ENCODE data around the gene ZNF20.

Gene ZNF20

DNA sequence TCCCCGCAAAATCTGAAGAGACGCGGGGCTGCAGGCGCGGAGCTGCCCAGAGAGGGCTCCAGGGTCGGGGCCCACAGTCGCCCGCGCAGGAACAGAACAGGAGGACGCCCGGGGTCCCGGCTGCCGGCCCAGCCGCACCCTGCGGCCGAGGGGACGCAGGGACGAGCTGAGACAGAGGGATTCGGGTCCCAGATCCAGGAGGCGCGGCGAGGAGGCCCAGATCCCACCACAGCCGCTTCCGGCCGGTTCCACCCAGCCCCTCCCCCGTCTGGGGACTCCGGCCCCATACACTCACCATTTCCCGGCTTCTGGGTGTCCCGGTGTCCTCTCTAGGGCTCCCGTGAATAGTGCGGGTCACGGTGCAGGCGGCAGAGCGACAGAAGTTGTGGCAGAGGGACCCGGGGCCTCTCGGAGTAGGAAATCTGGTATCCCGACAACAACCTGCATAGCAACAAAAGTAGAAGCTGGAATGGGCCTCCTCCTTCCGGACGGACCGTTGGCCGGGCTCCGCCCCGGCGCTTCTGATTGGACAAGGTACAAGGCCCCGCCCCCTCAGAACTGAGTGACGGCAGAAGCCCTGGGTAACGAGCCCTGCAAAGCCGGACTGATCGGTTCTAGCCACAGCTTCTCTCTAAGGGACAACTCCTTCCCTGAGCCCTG is at the start of gene ZNF20:
ZNF20 (minus strand) TSS at position 466 of the 660 bp plus-strand sequence; CDS start at position 298, 168 bp downstream.
- peak; percentile 10 for DNase-seq

DNA sequence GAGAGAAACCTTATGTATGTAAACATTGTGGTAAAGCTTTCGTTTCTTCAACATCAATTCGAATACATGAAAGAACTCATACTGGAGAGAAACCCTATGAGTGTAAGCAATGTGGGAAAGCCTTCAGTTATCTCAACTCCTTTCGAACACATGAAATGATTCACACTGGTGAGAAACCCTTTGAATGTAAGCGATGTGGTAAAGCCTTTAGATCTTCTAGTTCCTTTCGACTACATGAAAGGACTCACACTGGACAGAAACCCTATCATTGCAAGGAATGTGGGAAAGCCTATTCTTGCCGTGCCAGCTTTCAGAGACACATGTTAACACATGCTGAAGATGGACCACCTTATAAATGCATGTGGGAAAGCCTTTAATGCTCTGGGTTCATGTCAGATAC is 47.5 kb upstream of the ZNF20 start:
- no peak for DNase-seq

DNA sequence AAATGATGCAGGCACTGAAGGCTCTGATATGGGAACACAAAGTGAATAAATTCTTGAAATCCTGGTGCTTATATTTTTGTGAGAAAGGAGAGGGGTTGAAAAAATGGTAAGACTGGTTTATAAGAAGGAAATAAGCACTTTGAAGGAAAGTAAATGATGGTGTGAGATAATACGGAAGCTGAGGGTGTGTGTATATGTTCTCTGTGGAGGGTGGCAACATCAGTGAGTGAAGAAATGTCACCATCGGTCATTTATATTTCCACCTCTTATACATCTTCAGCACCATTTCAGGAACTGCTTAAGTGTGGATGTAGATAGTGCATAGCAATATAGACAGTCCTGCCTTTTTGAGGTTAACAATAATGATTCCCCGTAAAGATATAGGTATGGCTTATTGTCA is 40.2 kb upstream of the ZNF20 start:
- DNase-seq = no peak

- DNase-seq = no peak
Observed at GRCh38 chr19:12166626-12167025, 26.5 kb upstream of the ZNF20 start.

DNA sequence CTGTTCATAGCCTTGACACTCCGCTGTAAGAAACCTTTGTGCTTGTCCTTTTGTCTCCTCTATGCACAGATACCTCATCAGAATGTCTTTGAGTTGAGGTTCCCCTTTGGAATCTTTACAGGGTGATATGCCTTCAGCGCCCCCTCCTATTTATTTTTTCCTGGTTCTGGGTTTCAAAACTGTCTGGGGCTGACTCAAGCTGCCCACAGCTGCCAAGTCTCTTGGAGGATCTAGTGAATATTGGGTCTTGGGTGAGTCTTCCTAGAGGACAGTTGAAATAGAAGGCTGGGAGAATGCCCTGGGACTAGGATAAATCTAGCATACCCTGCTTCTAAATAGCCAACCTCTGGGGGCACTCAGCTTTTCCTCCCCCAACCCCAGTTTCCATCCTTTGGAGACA is 23.7 kb upstream of the ZNF20 start:
- DNase-seq = no peak

GRCh38 chr19:12162882-12163806 is 23.0 kb upstream of the ZNF20 start, which contains the start of gene ZNF136:
TSS of gene ZNF136 (plus strand) at chr19:12163096. CDS start at chr19:12163204, 108 bp downstream.
- DNase-seq = peak; percentile 85

DNA sequence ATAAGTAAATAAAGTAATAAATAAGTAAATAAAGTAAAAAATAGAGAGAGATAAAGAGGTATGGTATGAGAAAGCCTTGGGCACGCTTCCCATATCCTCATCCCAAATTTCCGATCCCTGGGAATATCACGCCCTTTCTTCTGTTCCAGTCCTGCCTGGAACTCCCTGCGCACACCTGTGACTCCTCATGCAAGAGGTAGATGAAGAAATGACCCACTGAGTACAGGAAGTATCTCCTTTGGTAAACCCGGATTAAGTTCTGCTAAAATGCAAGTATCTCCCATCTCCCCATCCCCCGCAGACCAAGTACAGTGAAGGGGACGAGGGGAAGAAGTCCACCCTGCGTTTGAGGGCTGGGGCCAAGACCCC is 22.3 kb upstream of the ZNF20 start:
- DNase-seq = no peak

GRCh38 chr19:12159773-12160414 is 19.7 kb upstream of the ZNF20 start:
- DNase-seq = no peak

DNA sequence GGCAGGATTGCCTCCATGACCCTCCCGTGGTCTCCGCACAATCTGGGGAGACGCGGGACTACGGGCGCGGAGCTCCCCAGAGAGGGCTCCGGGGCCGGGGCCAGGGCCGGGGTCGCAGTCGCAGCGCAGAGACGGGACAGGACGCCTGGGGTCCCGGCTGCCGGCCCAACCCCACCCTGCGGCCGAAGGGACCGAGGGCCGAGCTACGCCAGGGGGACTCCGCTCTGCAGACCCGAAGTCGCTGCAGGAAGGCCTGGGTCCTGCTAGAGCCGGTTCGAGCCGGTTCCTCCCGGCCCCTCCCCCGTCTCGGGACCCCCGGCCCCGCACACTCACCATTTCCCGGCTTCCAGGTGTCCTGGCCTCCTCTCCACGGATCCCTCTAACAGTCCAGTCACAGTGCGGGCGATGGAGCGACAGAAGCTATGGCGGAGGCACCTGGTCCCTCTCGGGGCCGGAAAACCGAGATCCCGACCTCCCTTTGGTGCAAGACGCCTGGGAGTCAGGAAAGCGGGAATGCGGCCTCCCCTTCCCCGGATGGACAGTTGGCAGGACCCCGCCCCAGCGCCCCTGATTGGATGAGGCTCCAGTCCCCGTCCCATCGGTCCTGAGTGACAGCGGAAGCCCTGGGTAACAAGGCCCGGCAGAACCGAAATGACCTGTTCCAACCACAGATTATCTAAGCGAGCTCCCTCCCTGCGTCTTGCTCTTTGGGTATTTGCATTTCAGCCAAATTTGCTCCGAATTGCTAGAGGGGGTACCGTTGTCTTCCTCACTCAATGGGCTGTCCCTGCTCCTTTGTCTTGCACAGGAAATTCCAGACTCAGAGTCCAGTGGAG is 16.3 kb upstream of the ZNF20 start, which contains the start of gene ZNF625:
ZNF625 (minus strand) TSS at position 512 of the 836 bp plus-strand sequence; CDS start at position 336, 176 bp downstream.
- peak; percentile 38 for DNase-seq

DNA sequence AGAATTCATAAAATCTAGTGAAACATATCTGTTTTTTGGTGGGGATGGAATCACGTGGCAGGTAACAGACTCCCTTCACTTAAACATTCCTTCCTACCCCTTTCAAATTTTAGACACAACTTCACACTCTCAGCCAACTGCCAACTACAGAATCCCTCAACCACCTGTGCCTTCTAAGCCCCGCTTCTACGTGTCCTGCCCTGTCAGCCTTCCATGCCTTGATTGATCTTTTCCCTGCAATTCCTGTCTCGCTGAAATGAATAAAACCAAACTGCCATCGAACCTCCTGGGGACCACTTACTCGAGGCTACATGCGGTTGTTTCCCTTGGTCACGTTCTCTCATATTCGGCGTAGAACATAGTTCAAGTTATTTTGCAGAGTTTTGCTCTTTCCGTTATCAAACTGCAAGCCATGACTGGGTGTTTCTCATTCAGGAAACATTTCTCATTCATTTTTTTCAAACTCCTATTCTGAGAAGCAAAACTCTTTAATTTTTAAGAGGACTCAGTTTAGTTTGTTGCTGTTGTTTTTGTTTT is 15.2 kb upstream of the ZNF20 start:
- no peak for DNase-seq

DNA sequence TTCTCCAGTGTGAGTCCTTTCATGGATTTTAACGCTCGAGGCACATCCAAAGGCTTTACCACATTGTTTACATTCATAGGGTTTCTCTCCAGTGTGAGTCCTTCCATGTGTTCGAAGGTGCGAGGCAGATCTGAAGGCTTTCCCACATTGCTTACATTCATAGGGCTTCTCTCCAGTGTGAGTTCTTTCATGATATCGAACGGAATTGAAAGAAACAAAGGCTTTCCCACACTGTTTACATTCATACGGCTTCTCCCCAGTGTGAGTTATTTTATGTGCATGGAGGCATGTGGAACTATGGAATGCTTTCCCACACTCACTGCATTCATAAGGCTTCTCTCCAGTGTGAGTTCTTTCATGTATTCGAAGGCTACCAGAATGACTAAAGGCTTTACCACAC is 5.2 kb upstream of the ZNF20 start:
- DNase-seq = no peak

DNA sequence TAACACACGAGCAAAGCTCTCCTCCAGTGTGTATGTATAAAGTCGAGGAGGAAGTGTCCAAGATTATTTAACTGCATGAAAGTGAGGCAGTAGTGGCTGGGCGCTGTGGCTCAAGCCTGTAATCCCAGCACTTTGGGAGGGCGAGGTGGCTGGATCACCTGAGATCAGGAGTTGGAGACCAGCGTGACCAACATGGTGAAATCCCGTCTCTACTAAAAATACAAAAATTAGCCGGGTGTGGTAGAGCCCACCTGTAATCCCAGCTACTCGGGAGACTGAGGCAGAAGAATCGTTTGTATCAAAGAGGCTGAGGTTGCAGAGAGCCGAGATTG is 1.2 kb upstream of the ZNF20 start:
- no peak for DNase-seq

GRCh38 chr19:12140545-12141404 is 625 bp upstream of the ZNF20 start:
- DNase-seq = no peak

- DNase-seq = no peak
Observed at GRCh38 chr19:12139269-12139668, 881 bp downstream of the ZNF20 start.

DNA sequence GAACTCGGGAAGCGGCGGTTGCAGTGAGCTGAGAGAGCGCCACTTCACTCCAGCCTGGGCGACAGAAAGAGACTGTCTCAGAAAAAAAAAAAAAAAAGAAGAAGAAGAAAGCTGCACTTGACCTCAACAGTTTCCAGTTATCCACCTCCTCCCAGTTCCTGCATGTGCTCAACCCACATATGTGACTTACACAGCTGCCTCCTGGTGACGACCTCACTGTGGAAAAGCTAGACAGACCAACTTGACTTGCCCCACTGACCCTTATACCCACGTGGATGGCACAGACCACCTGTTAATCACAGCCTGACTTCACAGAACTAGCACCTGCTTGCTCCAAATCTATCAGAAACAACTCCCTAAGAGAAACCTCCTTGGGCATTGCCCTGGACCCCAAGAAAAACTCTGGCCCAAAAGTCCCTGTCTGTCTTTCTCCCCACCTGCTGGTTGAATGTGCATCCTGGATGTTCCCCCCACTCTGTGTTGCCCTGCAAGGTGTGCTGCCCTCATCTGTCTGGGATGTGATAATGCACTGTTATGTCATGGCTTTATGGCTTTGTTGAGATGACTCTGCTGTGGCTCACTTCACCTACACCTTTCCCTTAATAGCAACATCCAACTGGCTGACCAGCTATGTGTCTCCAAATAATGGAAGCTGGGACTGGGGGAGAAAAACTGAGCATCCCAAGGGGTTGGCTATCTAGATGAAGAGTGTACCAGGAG is 2.8 kb downstream of the ZNF20 start:
- DNase-seq = no peak

DNA sequence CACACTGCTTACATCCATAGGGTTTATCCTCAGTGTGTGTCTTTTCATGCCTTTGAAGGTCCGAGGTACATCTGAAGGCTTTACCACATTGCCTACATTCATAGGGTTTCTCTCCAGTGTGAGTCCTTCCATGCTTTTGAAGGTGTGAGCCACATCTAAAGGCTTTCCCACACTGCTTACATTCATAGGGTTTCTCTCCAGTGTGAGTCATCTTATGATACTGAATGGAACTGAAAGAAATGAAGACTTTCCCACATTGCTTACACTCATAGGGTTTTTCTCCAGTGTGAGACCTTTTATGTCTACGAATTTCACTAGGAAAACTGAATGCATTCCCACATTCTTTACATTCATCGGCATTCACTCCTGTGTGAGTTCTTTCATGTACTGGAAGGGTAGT is 7.1 kb downstream of the ZNF20 start:
- DNase-seq = no peak

- no peak for DNase-seq
Observed at GRCh38 chr19:12126707-12127106, 13.4 kb downstream of the ZNF20 start.

- no peak for DNase-seq
Observed at GRCh38 chr19:12117201-12117970, 22.8 kb downstream of the ZNF20 start.

GRCh38 chr19:12113121-12113520 is 27.0 kb downstream of the ZNF20 start:
- DNase-seq = no peak

- DNase-seq = no peak
Observed at GRCh38 chr19:12112701-12113100, 27.4 kb downstream of the ZNF20 start.

Measured in NCI-H1436 treated with DMSO at 0.1 percent for 48 hours (cell line).